HG02763 (cell line): ENCODE measurements around the gene STH.

Source experiments
- ATAC-seq: cut with Tn5 transposase; IDR thresholded peaks from one replicate; pipeline ENCODE4 v1.9.1; 2021; ENCODE audit warnings: mild to moderate bottlenecking, moderate library complexity; ENCODE audit not compliant: unreplicated experiment

Gene STH

GRCh38 chr17:46042925-46043324 lies 43.9 kb downstream of the STH start:
- ATAC-seq: no peak

GRCh38 chr17:46043606-46044005 lies 44.6 kb downstream of the STH start:
- ATAC-seq: no peak

GRCh38 chr17:46044286-46044928 lies 45.4 kb downstream of the STH start:
- ATAC-seq: no peak

- no peak for ATAC-seq
Measured at GRCh38 chr17:46044989-46045388, 45.9 kb downstream of the STH start.

GRCh38 chr17:46045639-46046038 lies 46.6 kb downstream of the STH start:
- ATAC-seq: no peak

GRCh38 chr17:46046957-46047356 lies 47.9 kb downstream of the STH start:
- no peak for ATAC-seq

GRCh38 chr17:46047398-46047797 lies 48.3 kb downstream of the STH start:
- no peak for ATAC-seq

- ATAC-seq: no peak
Measured at GRCh38 chr17:46047856-46048255, 48.8 kb downstream of the STH start.
